HepG2 (cell line): ENCODE results near the gene PPRC1. TPM values are rescaled to one million over a fixed set of nuclear protein-coding genes. Genes with fewer than 3 reads are reported as not detected.

Source experiments
- HCFC1 ChIP-seq: fragments of 150-350 bp; IDR thresholded peaks from 2 replicates; pipeline ENCODE4 v1.6.1; 2014; ENCODE audit warnings: low read depth, low read length
- IKZF4 ChIP-seq: sonication (generic); formaldehyde crosslinking; IDR thresholded peaks from 2 replicates; pipeline ENCODE4 v1.5.1; 2020; ENCODE audit warnings: borderline replicate concordance, mild to moderate bottlenecking, low read depth, missing genetic modification reagents; ENCODE audit errors: not compliant biosample characterization
- JARID2 ChIP-seq: sonication (generic); formaldehyde crosslinking; IDR thresholded peaks from 2 replicates; pipeline ENCODE4 v1.8.1; 2023; ENCODE audit warnings: missing genetic modification reagents, inconsistent platforms; ENCODE audit not compliant: insufficient replicate concordance
- KMT2A ChIP-seq: sonication (generic); formaldehyde crosslinking; IDR thresholded peaks from 2 replicates; pipeline ENCODE4 v1.4.0; 2020; ENCODE audit warnings: missing genetic modification reagents
- MATR3 ChIP-seq: sonication (generic); formaldehyde crosslinking; IDR thresholded peaks from 2 replicates; pipeline ENCODE4 v1.4.0; 2020; ENCODE audit warnings: missing genetic modification reagents
- MED1 ChIP-seq: sonication (generic); formaldehyde crosslinking; IDR thresholded peaks from 2 replicates; pipeline ENCODE4 v1.4.0; 2020; ENCODE audit warnings: missing genetic modification reagents
- SCMH1 ChIP-seq: sonication (generic); formaldehyde crosslinking; IDR thresholded peaks from 2 replicates; pipeline ENCODE4 v1.9.0; 2021; ENCODE audit warnings: missing genetic modification reagents, mild to moderate bottlenecking, borderline replicate concordance
- SOX13 ChIP-seq, 3 experiments: fragments of 450-650 bp in 1 of 3; sonication (generic) in 1 of 3; formaldehyde crosslinking in 1 of 3; IDR thresholded peaks in 2 of 3; conservative IDR thresholded peaks in 1 of 3; 2 replicates each; pipeline versions ENCODE4 v1.5.0 to v1.6.1; 2016 to 2020; ENCODE audit warnings: antibody characterized with exemption in 1 of 3, mild to moderate bottlenecking in 1 of 3, missing compliant biosample characterization in 1 of 3, missing genetic modification reagents in 1 of 3, moderate library complexity in 1 of 3
- THAP9 ChIP-seq: sonication (generic); formaldehyde crosslinking; IDR thresholded peaks from 2 replicates; pipeline ENCODE4; 2020; ENCODE audit warnings: missing genetic modification reagents, mild to moderate bottlenecking, borderline replicate concordance
- TP53 ChIP-seq: sonication (generic); formaldehyde crosslinking; conservative IDR thresholded peaks from 2 replicates; pipeline ENCODE4 v1.4.0; 2020; ENCODE audit warnings: missing genetic modification reagents
- TRIM24 ChIP-seq: sonication (generic); formaldehyde crosslinking; IDR thresholded peaks from 2 replicates; pipeline ENCODE4 v1.8.0; 2022; ENCODE audit warnings: mild to moderate bottlenecking, missing genetic modification reagents
- ZNF230 ChIP-seq: sonication (generic); formaldehyde crosslinking; IDR thresholded peaks from 2 replicates; pipeline ENCODE4 v1.4.0; 2020; ENCODE audit warnings: mild to moderate bottlenecking, missing genetic modification reagents
- ZNF335 ChIP-seq: sonication (generic); formaldehyde crosslinking; IDR thresholded peaks from 2 replicates; pipeline ENCODE4 v1.4.0; 2020; ENCODE audit warnings: missing genetic modification reagents
- ZNF343 ChIP-seq: sonication (generic); formaldehyde crosslinking; IDR thresholded peaks from 2 replicates; pipeline ENCODE4 v1.4.0; 2020; ENCODE audit warnings: mild to moderate bottlenecking, missing genetic modification reagents
- ZNF350 ChIP-seq: sonication (generic); formaldehyde crosslinking; IDR thresholded peaks from 2 replicates; pipeline ENCODE4 v1.4.0; 2020; ENCODE audit warnings: mild to moderate bottlenecking, low read depth, missing genetic modification reagents, borderline replicate concordance
- ZNF552 ChIP-seq: sonication (generic); formaldehyde crosslinking; IDR thresholded peaks from 2 replicates; pipeline ENCODE4 v1.9.0; 2022; ENCODE audit warnings: missing genetic modification reagents, mild to moderate bottlenecking, borderline replicate concordance
- ZNF660 ChIP-seq: sonication (generic); formaldehyde crosslinking; IDR thresholded peaks from 2 replicates; pipeline ENCODE4 v1.5.1; 2020; ENCODE audit warnings: mild to moderate bottlenecking, low read depth, missing genetic modification reagents, borderline replicate concordance
- ZNF841 ChIP-seq: sonication (generic); formaldehyde crosslinking; IDR thresholded peaks from 2 replicates; pipeline ENCODE4 v1.8.1; 2023; ENCODE audit warnings: missing genetic modification reagents, borderline replicate concordance
- ZNF891 ChIP-seq: sonication (generic); formaldehyde crosslinking; IDR thresholded peaks from 2 replicates; pipeline ENCODE4 v1.5.0; 2020; ENCODE audit warnings: mild to moderate bottlenecking, missing genetic modification reagents
- polyA plus RNA-seq, 8 experiments: library from polyadenylated mRNA; depleted of rRNA in 3 of 8; stranded (reverse) in 7 of 8; unstranded in 1 of 8; fragments of >200 nt; fragmentation: Illumina TruSeq in 4 of 8; extraction: Trizol in 4 of 8; gene quantifications; 2 replicates each; pipeline versions ENCODE4 v1.2.1 to v1.2.3, GENCODE V29; 2011 to 2016; ENCODE audit warnings: low read depth in 4 of 8, missing spikeins in 1 of 8, mixed read lengths in 1 of 8; ENCODE audit not compliant: insufficient read depth in 1 of 8
- total RNA-seq, 5 experiments: library from RNA; depleted of rRNA; stranded (reverse); fragments of >200 nt; fragmentation: Illumina TruSeq; extraction: Trizol; gene quantifications; 2 replicates each; pipeline ENCODE4 v1.2.3, GENCODE V29; 2016; ENCODE audit warnings: low read depth in 1 of 5
- TF ChIP-seq, protein P1 (sequence below): sonication (generic); formaldehyde crosslinking; IDR thresholded peaks from 2 replicates; pipeline ENCODE4 v1.4.0; 2020; ENCODE audit warnings: missing genetic modification reagents, borderline replicate concordance
- TF ChIP-seq, protein P2 (sequence below): IDR thresholded peaks from 2 replicates; pipeline ENCODE4 v1.6.1; 2016

Gene PPRC1
- total and polyA plus RNA-seq, 2 of the 13 experiments (the other 11 are each of a cell fraction or from before 2014, with no cell fraction given) = 18.7 to 24.2 TPM

GRCh38 chr10:102151774-102152544 lies 19.1 kb downstream of the PPRC1 start, which contains the start of gene NOLC1 (continued):
- TF ChIP-seq, protein P1, sequence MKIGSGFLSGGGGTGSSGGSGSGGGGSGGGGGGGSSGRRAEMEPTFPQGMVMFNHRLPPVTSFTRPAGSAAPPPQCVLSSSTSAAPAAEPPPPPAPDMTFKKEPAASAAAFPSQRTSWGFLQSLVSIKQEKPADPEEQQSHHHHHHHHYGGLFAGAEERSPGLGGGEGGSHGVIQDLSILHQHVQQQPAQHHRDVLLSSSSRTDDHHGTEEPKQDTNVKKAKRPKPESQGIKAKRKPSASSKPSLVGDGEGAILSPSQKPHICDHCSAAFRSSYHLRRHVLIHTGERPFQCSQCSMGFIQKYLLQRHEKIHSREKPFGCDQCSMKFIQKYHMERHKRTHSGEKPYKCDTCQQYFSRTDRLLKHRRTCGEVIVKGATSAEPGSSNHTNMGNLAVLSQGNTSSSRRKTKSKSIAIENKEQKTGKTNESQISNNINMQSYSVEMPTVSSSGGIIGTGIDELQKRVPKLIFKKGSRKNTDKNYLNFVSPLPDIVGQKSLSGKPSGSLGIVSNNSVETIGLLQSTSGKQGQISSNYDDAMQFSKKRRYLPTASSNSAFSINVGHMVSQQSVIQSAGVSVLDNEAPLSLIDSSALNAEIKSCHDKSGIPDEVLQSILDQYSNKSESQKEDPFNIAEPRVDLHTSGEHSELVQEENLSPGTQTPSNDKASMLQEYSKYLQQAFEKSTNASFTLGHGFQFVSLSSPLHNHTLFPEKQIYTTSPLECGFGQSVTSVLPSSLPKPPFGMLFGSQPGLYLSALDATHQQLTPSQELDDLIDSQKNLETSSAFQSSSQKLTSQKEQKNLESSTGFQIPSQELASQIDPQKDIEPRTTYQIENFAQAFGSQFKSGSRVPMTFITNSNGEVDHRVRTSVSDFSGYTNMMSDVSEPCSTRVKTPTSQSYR (CRISPR knock-in tag) = 0 out of 2 replicates have a peak, but pooled peaks have one; percentile 57
- TF ChIP-seq SOX13 (IDR thresholded peaks at IDR 0.05) (no peak), SOX13 (CRISPR knock-in tag; conservative IDR thresholded peaks at IDR 0.05 in 1 of 2, IDR thresholded peaks at IDR 0.05 in 1 of 2) (peak; percentile 60 to 84; a peak in 2 of 4 replicates), ZNF841 (CRISPR knock-in tag) (peak; percentile 72; the same call in 1 of the 2 replicates), ZNF350 (CRISPR knock-in tag) (peak; percentile 92), HCFC1 (peak; percentile 83), ZNF230 (CRISPR knock-in tag) (no peak; the same call in 1 of the 2 replicates), TP53 (CRISPR knock-in tag) (no peak), SCMH1 (CRISPR knock-in tag) (no peak), KMT2A (CRISPR knock-in tag) (no peak; the same call in 1 of the 2 replicates), ZNF335 (CRISPR knock-in tag) (peak; percentile 72; the same call in 1 of the 2 replicates), MED1 (CRISPR knock-in tag) (peak; percentile 70; the same call in 1 of the 2 replicates), ZNF660 (CRISPR knock-in tag) (no peak), JARID2 (CRISPR knock-in tag) (no peak), THAP9 (CRISPR knock-in tag) (peak; percentile 97), ZNF552 (peak; percentile 81; the same call in 1 of the 2 replicates), MATR3 (no peak), ZNF343 (CRISPR knock-in tag) (peak; percentile 69; the same call in 1 of the 2 replicates), TRIM24 (no peak), ZNF891 (CRISPR knock-in tag) (peak; percentile 91; the same call in 1 of the 2 replicates), IKZF4 (no peak)
- TF ChIP-seq, protein P2, sequence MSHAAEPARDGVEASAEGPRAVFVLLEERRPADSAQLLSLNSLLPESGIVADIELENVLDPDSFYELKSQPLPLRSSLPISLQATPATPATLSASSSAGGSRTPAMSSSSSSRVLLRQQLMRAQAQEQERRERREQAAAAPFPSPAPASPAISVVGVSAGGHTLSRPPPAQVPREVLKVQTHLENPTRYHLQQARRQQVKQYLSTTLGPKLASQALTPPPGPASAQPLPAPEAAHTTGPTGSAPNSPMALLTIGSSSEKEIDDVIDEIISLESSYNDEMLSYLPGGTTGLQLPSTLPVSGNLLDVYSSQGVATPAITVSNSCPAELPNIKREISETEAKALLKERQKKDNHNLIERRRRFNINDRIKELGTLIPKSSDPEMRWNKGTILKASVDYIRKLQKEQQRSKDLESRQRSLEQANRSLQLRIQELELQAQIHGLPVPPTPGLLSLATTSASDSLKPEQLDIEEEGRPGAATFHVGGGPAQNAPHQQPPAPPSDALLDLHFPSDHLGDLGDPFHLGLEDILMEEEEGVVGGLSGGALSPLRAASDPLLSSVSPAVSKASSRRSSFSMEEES (CRISPR knock-in tag) = peak; percentile 69; the same call in 1 of the 2 replicates
